OCI-LY3 (cell line): ENCODE measurements around the gene POLR2M.

Source experiments
- H2AFZ ChIP-seq: fragments of 200-600, 300-600 bp; shearing (Covaris generic); 2 replicates; pipeline ENCODE4 v1.6.0; 2014; ENCODE audit warnings: antibody characterized with exemption, low read depth, low read length
- H3K27ac ChIP-seq: fragments of 200-600, 300-600 bp; sonication (generic); 2 replicates; pipeline ENCODE4 v1.5.1; 2014; ENCODE audit warnings: mild to moderate bottlenecking, low read length, moderate library complexity, mixed read lengths
- H3K27me3 ChIP-seq: fragments of 200-600, 300-600 bp; sonication (generic); 2 replicates; pipeline ENCODE4 v1.6.1; 2014; ENCODE audit warnings: low read depth, low read length, mixed read lengths
- H3K36me3 ChIP-seq: fragments of 200-600, 300-600 bp; sonication (generic); replicated peaks from 2 replicates; pipeline ENCODE3; 2014; ENCODE audit warnings: low read depth, low read length, mixed read lengths
- H3K4me1 ChIP-seq: fragments of 300-600, 200-600 bp; sonication (generic); 2 replicates; pipeline ENCODE4 v1.6.1; 2014; ENCODE audit warnings: low read length, mixed read lengths
- H3K4me2 ChIP-seq: fragments of 200-600, 300-600 bp; sonication (generic); 2 replicates; pipeline ENCODE4 v1.6.1; 2014; ENCODE audit warnings: low read length, mixed read lengths
- H3K4me3 ChIP-seq: fragments of 300-600, 200-600 bp; sonication (generic); 2 replicates; pipeline ENCODE4 v1.5.1; 2014; ENCODE audit warnings: antibody characterized with exemption, mild to moderate bottlenecking, low read length, moderate library complexity
- H3K79me2 ChIP-seq: fragments of 300-600, 200-600 bp; shearing (Covaris generic); 2 replicates; pipeline ENCODE4 v1.6.1; 2014; ENCODE audit warnings: mild to moderate bottlenecking, low read length, mixed read lengths
- H3K9ac ChIP-seq: fragments of 300-600, 200-600 bp; shearing (Covaris generic); 2 replicates; pipeline ENCODE4 v1.6.0; 2014; ENCODE audit warnings: mild to moderate bottlenecking, low read length, moderate library complexity
- H3K9me3 ChIP-seq: fragments of 200-600, 300-600 bp; shearing (Covaris generic); 2 replicates; pipeline ENCODE4 v1.6.1; 2014; ENCODE audit warnings: low read length, mixed read lengths; ENCODE audit not compliant: insufficient read depth
- H4K20me1 ChIP-seq: fragments of 200-600, 300-600 bp; sonication (generic); 2 replicates; pipeline ENCODE4 v1.6.1; 2016; ENCODE audit warnings: low read length, mixed read lengths; ENCODE audit not compliant: insufficient read depth
- EZH2phosphoT487 ChIP-seq: fragments of 200-600 bp; shearing (Covaris generic); IDR thresholded peaks from 2 replicates; pipeline ENCODE4 v1.6.1; 2018; ENCODE audit warnings: antibody characterized with exemption, mixed run types, low read depth
- TF ChIP-seq, protein P1 (sequence below): fragments of 200-600, 300-600 bp; sonication (generic); IDR thresholded peaks from 2 replicates; pipeline ENCODE4 v1.5.1; 2014; ENCODE audit warnings: antibody characterized with exemption, low read length, low read depth

The POLR2M gene

DNA sequence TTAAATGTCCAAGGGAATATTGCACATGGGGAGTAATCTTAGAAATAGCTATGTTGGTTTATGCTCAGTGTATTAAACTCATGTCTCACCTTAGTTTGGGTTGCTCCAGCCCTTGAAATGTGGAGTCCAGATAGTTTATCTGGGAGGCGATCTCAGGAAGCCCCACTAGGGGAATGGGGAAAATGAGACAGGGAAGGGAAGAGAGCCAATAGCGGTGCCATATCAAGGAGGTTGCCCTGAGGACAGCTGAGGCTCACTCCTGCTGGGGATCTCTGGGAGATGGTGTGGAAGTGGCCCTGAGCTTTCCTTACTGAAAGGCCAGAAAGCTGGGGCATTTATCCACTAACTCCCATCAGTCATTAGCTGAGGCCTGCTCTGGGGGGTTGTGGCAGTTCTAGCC is 43.3 kb upstream of the POLR2M start:
- Histone ChIP-seq H3K27ac (no peak overlapping the region), H2AFZ (no peak overlapping the region), H3K36me3 (no peaks in the 10 kb centered on the region), H3K9ac (no peak overlapping the region), H3K27me3 (no peaks in the 10 kb centered on the region), H3K9me3 (no peaks in the 10 kb centered on the region), H3K4me2 (no peak overlapping the region), H3K4me3 (no peak overlapping the region), H3K4me1 (peaks cover 7% of the 10 kb centered on the region), H3K79me2 (no peaks in the 10 kb centered on the region), H4K20me1 (no peaks in the 10 kb centered on the region)
- TF ChIP-seq, protein P1, sequence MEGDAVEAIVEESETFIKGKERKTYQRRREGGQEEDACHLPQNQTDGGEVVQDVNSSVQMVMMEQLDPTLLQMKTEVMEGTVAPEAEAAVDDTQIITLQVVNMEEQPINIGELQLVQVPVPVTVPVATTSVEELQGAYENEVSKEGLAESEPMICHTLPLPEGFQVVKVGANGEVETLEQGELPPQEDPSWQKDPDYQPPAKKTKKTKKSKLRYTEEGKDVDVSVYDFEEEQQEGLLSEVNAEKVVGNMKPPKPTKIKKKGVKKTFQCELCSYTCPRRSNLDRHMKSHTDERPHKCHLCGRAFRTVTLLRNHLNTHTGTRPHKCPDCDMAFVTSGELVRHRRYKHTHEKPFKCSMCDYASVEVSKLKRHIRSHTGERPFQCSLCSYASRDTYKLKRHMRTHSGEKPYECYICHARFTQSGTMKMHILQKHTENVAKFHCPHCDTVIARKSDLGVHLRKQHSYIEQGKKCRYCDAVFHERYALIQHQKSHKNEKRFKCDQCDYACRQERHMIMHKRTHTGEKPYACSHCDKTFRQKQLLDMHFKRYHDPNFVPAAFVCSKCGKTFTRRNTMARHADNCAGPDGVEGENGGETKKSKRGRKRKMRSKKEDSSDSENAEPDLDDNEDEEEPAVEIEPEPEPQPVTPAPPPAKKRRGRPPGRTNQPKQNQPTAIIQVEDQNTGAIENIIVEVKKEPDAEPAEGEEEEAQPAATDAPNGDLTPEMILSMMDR, result no peak
- TF ChIP-seq EZH2phosphoT487, result no peak

DNA sequence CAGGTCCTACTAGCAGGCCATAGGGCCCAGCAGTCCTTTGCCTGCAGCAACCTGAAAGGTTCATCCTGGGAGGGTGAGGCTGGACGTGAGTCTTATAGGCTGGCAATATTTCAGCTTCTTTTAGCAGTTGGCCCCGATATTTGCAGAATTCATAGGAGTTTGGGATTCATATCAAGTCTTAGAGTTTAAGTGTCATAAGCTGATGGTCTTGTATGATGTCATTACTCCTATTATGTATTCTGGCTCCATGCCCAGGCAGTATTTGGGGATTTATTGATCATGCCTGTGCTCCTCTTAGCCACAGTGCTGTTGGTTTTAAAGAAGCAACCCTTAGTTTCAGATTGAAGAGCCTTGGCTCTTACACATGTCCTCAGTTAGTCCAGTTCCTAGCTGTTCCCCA is 41.3 kb upstream of the POLR2M start:
- TF ChIP-seq, protein P1, result no peak
- TF ChIP-seq EZH2phosphoT487, result no peak
- no peak overlapping the region for H3K9ac ChIP-seq
- H3K27ac ChIP-seq, result no peak overlapping the region
- no peaks in the 10 kb centered on the region for H3K9me3 ChIP-seq
- no peaks in the 10 kb centered on the region for H3K79me2 ChIP-seq
- no peak overlapping the region for H3K4me3 ChIP-seq
- no peaks in the 10 kb centered on the region for H3K36me3 ChIP-seq
- H3K4me2 ChIP-seq, result no peak overlapping the region
- H3K27me3 ChIP-seq, result no peaks in the 10 kb centered on the region
- H3K4me1 ChIP-seq, result peaks cover 10% of the 10 kb centered on the region
- H4K20me1 ChIP-seq, result no peaks in the 10 kb centered on the region
- no peak overlapping the region for H2AFZ ChIP-seq

DNA sequence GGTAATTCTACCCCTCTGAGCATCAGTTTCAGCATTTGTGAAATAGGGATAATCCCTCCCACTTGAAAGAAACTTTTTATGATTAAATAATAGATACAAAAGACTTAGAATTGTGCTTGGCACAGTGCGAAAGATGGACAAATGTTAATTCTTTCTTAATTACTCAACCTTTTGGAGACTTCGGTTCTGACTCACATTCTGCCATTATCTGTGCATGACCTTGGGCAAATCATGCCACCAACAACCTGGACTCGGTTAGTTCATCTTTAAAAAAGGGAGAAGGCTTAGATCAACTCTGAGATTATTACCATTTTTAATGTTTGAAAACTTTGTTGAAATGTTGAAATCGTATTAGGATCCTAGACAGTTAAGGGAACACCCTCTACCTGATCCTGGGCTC is 40.6 kb upstream of the POLR2M start:
- no peaks in the 10 kb centered on the region for H3K79me2 ChIP-seq
- H3K36me3 ChIP-seq, result no peaks in the 10 kb centered on the region
- H3K4me2 ChIP-seq, result no peak overlapping the region
- no peak overlapping the region for H3K27ac ChIP-seq
- TF ChIP-seq, protein P1, result no peak
- no peak for TF ChIP-seq EZH2phosphoT487
- peaks cover 10% of the 10 kb centered on the region for H3K4me1 ChIP-seq
- no peaks in the 10 kb centered on the region for H4K20me1 ChIP-seq
- H3K9me3 ChIP-seq, result no peaks in the 10 kb centered on the region
- H3K27me3 ChIP-seq, result no peaks in the 10 kb centered on the region
- no peak overlapping the region for H3K4me3 ChIP-seq
- H3K9ac ChIP-seq, result no peak overlapping the region
- no peak overlapping the region for H2AFZ ChIP-seq

DNA sequence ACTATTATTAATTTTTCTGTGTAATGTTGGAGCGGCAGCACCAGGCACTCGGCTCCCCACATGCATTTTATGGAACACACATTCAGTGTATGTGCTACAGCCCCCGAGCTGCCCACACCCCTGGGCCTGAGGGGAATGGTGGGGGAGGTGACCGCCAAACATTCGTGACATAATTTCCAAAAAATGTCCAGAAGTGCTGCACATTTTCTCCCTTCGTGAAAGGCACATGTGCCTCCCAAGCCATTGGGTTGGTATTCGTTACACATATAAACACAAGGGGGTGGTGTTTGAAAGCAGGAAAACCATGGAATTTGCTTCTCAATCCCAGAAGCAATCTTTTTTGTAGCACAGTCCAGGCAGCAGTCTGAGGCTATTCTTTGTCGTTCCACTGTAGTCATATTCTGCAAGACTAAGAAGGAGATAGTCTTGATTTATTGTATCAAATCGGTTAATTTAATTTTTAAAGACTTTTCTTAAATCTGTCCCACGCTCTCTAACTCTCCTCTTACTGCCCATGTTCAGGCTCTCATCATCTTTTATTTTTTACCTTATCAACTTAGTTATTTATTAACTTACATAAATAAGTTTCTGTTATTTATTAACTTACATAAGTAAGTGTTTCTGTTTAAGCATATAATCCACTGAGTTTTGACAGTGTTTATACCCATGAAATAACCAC is 39.2 kb upstream of the POLR2M start:
- Histone ChIP-seq H3K4me2 (peak overlapping the region; percentile 66; the same call in 1 of the 2 replicates), H3K4me3 (no peak overlapping the region), H4K20me1 (no peaks in the 10 kb centered on the region), H3K9me3 (no peaks in the 10 kb centered on the region), H3K79me2 (no peaks in the 10 kb centered on the region), H3K36me3 (no peaks in the 10 kb centered on the region), H3K9ac (no peak overlapping the region), H2AFZ (no peak overlapping the region), H3K4me1 (peaks cover 10% of the 10 kb centered on the region), H3K27me3 (no peaks in the 10 kb centered on the region), H3K27ac (no peak overlapping the region)
- TF ChIP-seq, protein P1, result no peak
- no peak for TF ChIP-seq EZH2phosphoT487
